ENCODE measurements around the gene DST.
"Not testable (repeated sequence)": the region's sequence is repeated elsewhere in the genome, so short reads cannot be mapped to it uniquely, and the experiment has no call there.

Gene DST

GRCh38 chr6:56562730-56563129 is 80.0 kb downstream of the DST start:
- DNase-seq, result not testable (repeated sequence)

DNA sequence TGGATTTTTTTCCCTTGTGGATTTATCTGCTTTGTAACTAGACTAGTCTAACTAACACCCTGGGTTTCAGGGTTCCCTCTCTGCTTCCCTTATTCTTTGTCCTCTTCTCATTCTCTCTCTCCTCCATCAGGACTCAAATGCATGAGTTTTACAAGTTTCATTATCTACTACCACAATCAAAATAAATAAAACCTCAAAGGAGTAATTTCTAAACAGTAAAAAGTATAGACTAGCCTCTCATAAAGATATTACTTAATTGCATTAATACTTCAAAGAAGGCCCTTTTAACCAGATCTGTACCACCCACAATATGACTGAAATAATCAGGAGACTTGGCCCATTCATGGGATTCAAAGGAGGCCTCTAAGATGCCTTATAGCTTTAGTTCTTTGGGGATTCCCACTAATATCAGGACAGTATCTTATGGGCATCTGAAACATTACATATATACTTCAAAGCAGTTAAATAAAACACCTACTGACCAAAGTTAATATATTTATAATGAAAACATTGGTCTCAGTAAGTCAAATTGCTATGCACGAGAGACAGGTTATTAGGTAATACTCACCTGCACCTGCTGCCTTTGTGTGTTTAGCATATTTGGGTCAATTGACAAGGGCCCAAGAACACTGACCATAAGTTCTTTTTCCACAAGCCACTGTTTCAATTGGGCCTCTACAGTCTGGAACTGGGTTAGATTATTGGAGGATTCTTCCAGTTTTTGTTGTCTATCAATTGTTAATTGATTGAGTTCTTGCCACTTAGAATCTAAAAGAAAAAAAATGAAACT is 85.7 kb downstream of the DST start:
- DNase-seq, result no peak

DNA sequence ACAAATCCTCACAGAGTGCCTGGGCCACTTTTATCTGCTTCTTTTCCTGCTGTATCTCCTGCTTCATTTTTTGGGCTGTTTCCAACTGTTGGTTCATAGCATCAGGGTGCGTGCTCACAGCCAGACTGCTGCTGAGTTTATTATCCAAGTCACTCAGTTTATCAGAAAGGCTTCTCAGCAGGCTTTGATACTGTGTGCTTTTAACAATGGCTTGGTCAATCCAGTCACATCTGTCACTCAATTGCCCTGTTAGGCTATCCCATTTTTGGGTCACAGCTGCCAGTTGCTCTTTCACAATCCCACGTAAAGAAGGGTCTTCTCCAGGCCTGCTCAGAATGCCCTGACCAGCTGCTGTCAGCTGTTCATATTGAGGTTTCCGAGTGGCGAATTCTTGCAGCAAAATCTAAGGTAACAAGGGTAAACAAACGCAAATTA is 87.2 kb downstream of the DST start:
- no peak for DNase-seq

GRCh38 chr6:56552187-56553130 is 90.2 kb downstream of the DST start:
- DNase-seq, result no peak

DNA sequence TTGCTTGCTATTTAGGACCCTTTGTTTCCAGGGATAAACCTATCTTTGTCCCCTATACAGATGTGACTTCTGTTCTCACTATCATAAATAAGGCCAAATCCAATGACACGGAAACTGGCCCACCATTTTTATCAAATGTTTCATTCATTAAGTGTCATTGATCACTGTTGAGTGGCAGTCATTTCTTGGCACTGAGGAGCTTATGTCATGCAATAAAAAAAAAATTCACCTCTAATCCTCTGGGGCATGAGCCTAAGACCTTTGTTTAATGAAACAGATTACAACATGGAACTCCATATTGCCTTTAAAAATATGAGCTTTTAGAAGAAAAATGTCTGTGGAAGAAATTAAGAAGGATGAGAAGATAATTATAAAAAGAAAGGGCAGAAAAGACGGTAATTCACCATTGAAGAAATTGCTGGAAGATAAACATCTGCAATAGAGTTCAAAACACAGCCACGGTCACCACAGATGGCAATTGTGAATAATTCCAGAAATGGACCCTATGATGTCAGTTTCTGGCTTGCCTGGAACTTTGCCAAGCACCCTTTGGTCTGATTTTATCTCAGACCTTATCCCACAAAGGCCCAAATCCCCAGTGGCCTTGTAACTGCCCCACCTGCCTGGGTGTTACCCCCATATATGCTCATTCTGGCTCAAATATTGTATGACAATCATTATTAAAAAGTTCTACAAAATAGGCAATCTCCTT is 91.1 kb downstream of the DST start:
- no peak for DNase-seq

GRCh38 chr6:56550301-56550700 is 92.4 kb downstream of the DST start:
- no peak for DNase-seq

DNA sequence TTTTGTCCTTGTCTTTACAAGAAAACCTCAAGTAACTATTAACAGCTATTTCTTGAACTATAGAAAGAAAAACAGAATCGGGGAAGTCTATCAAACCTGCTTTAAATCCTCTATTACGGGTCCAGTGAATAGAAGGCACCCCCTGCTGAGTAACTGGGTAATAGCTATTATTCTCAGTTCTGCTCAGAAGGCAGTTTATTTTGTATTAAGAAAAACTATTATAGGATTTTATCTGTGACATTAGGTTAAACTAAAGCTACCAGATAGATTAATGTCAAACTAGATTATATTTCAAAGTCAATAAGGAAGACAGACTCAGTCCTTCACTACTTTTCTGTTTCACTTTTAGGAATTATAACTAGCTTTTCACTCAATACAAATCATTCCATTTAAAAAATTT is 93.7 kb downstream of the DST start:
- no peak for DNase-seq

DNA sequence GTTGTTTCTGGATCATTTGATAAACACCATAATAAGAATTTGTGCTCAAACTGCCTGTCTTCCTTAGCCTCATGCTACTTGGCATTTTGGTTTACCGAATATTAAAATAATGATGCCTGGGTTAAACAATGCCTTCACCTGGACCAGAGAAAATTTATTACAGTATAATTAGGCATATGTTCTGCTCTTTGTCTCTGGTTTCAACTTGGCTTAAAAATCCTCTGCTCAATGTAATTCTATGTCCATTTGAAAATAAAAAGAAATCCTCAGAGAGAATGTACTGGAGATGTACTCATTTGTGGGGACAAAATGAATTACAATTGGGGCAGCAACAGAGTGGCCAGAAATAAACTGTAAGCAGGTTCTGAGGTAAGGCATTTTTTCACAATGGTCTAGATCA is 95.0 kb downstream of the DST start:
- no peak for DNase-seq

DNA sequence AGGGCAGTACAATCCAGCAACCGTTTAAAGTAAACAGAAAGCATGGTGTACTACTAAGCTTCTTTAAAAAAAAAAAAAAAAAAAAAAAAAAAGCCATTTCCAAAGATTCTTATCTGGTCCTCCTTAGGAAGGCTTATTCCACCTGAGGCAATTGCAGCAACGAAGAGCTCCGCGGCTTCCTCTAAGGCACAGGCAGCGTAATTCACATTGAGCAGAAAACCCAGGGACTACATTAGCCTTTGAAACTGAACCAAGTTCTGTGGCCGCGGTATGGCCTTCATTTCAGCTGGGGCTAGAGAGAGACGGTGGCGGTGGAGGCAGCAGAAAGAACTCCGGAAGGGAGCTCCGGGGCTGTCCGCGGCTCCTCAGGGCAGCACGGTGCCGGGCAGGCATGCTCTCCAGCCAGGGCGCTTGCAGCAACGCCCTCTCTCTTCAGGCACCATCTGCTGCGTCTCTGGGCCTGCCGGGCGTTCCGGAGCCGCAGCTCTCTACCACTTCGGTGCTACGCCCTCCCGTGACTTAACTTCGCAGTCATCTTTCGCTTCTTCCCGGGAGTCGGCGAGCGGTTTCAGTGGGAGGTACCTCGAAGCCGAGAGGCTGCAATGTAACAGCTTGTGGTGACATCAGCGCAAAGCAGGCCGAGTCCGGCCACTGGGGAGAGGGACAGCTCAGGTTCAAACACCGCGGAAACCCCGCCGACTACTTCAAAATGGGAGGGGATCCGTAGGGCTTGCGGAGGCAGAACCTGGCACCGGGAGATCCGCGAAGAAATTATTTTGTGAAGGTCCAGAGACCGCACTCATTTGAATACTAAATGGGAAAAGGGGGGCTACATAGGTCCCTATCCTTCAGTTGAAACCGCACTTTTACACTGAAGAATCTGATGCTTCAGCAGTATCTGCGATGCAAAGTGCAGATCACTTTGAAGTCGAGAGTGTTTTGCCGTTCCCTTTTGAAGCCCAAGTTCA is 100.0 kb downstream of the DST start:
- peak; percentile 83 for DNase-seq

DNA sequence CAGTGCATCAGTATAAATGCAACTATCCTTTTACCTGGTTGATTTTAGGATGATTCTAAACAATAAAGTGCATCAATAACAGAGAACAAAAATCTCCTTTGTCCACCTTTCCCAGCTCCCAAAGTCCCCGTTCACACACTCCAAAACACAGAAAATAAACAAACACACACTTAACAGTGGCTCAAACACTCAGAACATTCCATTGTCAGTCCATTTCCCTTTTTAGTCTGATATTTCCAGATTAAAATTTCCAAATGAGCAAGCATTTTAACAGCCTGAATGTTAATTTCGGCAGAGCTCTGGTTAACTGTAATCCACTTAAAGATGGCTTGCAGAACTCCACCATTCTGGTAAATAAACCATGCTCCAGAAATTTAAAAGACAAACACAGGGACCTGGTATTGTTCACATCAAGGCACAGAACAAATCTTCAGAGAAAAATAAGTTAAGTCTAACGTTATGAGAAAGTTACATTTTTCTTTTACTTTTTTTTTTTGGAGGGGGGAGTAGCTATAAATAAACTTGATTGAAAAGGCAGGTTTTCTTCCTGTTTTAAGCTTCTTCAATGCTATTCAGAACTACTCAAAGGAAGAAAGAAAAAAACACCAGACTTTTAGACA is 100.8 kb downstream of the DST start:
- no peak for DNase-seq

DNA sequence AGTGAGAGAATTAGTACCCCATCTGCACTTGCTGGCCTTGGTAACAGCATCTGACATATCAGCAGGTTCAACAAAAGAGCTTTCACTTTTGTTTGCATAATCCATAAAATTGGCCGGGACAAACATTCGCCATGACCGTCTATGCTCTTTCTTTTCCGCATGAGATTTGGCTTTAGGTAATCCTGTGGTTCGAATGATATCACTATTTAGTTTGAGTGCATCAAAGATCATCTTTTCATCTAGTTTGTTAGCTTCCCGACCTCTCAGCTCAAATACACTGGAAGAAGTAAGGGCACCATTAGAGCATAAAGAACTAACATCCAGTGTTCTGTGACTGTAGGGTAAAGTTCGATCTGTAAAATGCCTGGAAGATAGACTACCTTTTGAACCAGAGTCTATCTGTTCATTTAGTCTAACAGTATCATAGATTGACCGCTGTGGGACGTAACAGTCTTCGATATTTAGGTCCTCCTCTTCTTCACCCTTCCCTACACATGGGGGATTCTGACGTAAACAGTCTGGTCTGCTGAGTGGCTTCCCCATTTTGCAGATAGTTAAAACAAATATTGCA is 101.6 kb downstream of the DST start:
- DNase-seq, result no peak

DNA sequence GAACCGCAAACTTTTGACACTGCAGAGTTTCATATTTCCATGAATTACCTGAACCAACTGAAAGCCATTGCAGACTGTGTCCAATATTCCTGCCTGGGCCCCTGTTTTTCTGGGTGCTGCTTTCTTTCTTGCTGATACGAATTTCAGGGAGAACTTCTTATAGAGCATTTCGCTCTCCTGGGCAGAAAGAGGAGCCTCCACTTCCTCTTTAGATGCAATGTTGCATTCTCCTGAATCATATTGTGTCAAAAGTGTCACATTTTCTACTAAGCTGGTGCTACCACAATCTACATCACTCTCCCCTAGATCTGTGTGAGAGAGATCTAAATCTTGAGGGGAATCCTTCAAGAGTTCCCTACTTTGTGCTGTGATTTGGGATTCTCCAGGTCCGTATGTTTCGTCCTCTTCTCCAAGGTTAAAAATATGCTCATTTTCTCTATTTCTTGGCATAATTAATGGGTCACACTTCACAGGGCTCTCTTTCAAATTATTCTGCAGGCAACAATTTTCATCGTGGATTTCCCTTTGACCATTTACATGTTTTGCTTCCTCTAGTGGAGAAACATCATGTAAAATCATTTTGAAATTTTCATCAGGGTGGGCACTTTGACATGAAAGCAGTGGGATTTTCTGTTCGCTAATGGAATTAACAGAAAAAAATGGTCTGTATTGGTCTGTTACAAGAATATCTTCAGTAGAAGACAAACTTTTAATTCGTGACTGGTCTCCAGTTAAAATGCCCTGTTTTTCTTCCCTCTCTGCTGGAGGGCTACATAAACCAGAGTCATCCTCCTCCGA is 102.3 kb downstream of the DST start:
- no peak for DNase-seq

DNA sequence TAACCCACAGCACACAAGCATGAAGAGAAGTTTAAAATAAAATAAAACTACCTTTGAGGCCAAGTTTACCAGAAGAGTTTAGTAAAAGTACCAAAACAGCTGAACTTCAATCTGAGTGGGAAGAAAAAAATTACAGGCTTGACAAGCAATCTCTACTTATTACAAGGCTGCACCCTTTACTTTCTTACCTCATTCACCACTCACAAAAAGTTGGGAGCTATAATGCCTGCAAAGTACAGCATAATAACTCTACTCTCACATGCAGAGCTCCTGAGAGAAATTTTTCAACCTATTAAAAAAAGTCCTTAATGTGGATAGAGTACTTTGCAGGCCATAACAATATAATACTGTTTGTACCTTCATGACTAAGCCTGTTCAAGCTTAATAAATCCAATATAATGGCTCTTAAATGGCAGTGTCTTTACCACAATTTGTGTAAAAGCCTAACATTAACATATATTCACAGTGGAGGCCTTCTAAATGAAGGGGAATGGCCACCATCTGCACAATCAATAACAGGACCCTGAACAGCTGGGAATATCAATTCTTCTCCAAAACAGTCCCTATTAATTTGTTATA is 103.1 kb downstream of the DST start:
- DNase-seq, result no peak

DNA sequence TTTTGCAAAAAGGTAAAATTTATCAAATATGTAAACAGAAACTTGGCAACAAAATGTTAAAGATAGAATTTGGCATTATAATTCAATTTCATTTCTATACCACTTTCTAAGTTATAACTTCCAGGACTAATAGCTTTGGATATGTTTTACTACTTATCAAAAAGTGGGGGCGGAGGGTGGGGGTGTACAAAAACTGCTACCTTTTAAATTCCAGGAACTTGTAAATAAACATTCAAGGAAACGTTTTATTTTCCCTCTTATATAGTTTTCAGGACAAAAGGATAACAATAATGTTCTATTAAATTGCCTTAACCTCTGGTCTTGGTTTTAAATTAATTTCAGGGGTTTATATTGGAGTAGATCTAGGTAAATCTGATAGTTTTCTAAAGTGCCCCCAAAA is 103.8 kb downstream of the DST start:
- no peak for DNase-seq

DNA sequence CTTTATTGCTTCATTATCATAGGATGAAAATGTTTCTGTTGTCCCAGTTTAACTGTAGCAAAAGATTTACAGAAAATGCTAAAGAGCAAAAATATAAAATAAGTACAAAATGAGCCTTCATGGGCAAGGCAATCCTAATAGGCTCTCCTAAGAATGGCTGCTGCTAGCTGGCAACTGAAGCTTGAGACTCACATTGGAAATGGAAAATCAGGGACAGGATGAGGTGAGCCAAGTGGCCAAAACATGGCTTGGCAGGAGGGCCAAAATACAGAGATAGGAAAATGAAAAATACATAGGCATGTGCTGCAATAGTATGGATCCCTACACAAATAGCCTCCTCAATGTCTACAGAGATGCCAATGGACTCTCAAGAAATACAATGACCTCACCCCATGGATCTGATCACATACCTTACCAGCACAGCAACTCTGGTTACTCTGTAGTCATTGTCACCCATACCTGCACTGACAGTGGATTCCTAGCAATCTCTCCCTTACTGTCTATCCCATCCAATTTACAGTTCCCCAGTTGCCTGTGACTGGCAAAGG is 105.4 kb downstream of the DST start:
- no peak for DNase-seq

DNA sequence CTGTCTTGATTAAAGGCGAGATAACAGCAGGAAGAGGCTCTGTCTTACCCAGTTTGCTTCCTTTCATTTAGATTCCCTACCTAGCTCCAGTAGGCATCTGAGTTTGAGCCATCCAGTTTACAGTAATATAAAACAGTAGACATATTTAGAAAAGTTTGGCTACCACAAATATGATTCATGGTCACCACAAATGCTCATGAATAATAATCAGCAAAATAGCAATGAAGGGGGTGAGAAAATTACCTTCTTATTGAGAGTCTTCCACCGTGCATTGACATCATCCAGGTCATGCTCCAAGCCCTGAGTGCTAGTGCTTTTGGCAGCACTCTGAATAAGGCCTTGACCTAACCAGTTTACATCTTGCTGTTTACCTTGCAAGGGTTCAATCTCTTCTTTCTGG is 106.2 kb downstream of the DST start:
- DNase-seq, result no peak

- no peak for DNase-seq
These were observed 107.1 kb downstream of the DST start for GRCh38 chr6:56535626-56536025.

- DNase-seq, result no peak
These were observed 107.8 kb downstream of the DST start for GRCh38 chr6:56534680-56535419.

Data from GDM1 (cell line).